ENCODE measurements around the gene RBM45.
"Not testable (repeated sequence)": the region's sequence is repeated elsewhere in the genome, so short reads cannot be mapped to it uniquely, and the experiment has no call there.

Gene RBM45

DNA sequence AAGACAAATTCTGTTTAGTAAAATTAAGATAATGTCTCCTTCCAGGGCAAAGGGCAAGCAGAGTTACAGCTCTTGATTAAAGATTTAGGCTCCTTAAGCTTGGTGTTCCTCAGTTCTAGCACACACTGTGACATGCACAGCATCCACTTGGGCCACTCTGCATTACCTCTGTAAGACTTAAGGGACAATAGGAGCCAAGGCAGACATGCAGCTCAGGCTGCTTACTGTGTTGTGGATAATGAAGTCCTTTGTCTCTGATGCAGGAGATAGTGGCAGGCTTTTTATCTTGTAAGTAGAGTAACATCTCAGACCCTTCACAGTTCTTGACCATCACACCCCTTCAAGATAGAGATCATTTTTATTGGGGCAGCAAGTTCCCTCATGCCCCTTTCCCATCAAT is 31.2 kb downstream of the RBM45 start:
- in situ Hi-C loops (cut with HindIII; ENCODE audit: low pct_ligation_motif_present, low pct_unique_long_range_greater_than_20kb, low sequenced_read_pairs) = loop anchor here (25.0 kb wide), 1 partner anchor 269 kb away; no protein-coding TSS in a partner anchor
- no peak for DNase-seq

DNA sequence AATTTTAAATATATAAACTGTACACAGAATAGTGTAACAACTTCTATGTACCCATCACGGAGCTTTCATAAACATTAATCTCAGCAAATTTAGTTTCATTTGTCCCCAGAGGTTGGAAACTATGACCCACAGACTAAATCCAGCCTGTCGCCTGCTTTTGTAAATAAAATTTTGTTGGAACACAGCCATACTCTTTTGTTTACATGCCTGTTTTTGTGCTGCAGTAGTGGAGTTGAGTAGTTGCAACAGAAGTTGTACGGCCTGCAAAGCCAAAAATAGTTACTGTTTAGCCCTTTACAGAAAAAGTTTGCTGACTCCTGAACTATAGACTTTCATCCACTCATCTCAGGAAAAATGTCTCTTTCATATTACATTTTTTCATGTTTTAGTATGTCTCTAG is 39.8 kb downstream of the RBM45 start:
- in situ Hi-C loops (cut with HindIII; ENCODE audit: low pct_ligation_motif_present, low pct_unique_long_range_greater_than_20kb, low sequenced_read_pairs) = no loop called here
- DNase-seq = no peak

DNA sequence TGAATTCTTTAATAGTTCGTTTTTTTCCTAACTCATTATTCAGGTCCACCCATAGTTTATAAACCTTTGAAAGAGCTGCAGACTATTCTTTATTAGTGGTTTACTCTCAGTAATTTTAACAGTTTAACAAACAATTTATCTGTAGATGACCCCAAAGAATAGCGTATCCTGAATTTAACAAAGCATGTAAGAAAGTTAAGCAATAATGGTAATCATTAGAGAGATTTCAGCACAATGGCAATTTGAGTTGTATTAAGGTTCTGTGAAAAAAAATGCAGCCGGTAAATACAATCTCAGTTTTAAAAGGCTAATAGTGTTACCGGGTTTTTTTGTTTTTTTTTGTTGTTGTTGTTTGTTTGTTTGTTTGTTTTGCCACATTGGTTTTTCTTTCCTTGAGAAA is 40.3 kb downstream of the RBM45 start:
- in situ Hi-C loops (cut with HindIII; ENCODE audit: low pct_ligation_motif_present, low pct_unique_long_range_greater_than_20kb, low sequenced_read_pairs) = no loop called here
- no peak for DNase-seq

DNA sequence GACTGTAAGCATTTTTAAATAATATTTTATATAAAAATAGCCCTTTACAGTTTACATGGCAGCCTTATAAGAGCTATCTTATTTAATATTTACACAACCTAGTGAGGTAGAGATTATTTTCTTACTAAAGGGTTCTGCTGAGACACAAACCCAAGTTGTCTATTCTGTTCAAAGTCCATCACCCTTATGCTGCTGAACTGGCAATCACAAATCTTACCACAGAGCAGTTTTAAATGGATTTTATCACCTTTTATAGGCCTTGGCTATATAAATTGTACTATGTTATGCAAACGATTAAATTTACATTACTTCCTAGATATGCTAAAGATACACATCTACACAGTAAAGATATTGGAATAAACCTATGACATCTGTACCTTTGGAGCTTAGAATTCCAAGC is 40.7 kb downstream of the RBM45 start:
- in situ Hi-C loops (cut with HindIII; ENCODE audit: low pct_ligation_motif_present, low pct_unique_long_range_greater_than_20kb, low sequenced_read_pairs) = no loop called here
- DNase-seq = no peak

DNA sequence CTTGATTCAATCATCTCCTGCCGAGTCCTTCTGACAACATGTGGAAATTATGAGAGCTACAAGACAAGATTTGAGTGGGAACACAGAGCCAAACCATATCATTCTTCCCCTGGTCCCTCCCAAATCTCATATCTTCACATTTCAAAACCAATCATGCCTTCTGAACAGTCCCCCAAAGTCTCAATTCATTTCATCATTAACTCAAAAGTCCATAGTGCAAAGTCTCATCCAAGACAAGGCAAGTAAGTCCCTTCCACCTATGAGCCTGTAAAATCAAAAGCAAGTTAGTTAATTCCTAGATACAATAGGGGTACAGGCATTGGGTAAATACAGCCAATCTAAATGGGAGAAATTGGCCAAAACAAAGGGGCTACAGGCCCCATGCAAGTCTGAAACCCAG is 41.6 kb downstream of the RBM45 start:
- DNase-seq; in situ Hi-C loops (cut with HindIII; ENCODE audit: low pct_ligation_motif_present, low pct_unique_long_range_greater_than_20kb, low sequenced_read_pairs): not testable (repeated sequence)

DNA sequence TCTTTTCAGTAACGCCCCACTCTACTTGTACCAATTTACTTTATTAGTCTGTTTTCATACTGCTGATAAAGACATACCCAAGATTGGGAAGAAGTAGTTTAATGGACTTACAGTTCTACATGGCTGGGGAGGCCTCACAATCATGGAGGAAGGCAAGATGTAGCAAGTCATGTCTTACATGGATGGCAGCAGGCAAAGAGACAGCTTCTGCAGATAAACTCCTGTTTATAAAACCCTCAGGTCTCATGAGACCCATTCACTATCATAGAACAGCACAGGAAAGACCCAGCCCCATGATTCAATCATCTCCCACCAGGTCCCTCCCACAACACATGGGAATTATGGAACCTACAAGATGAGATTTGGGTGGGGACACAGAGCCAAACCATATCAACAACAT is 43.3 kb downstream of the RBM45 start:
- in situ Hi-C loops (cut with HindIII; ENCODE audit: low pct_ligation_motif_present, low pct_unique_long_range_greater_than_20kb, low sequenced_read_pairs) = no loop called here
- no peak for DNase-seq

DNA sequence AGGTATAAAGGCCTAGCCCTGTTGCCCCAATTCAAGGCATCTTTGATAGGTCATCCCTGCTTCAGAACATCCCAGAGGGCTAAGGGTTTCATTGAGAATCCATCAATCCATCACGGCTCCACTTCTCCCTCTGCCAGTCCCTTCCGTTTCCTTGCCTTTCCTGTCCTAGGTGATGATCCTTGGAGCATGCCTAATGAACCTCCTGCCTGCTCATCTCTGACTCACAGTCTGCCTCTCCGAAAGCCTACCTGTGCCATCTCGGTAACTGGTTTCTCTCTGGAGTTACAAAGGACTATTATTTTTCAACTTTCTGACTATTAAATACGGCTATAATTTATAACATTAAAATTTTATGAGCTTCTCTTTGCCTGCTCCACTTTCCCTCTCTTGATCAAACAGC is 45.3 kb downstream of the RBM45 start:
- in situ Hi-C loops (cut with HindIII; ENCODE audit: low pct_ligation_motif_present, low pct_unique_long_range_greater_than_20kb, low sequenced_read_pairs) = no loop called here
- no peak for DNase-seq

DNA sequence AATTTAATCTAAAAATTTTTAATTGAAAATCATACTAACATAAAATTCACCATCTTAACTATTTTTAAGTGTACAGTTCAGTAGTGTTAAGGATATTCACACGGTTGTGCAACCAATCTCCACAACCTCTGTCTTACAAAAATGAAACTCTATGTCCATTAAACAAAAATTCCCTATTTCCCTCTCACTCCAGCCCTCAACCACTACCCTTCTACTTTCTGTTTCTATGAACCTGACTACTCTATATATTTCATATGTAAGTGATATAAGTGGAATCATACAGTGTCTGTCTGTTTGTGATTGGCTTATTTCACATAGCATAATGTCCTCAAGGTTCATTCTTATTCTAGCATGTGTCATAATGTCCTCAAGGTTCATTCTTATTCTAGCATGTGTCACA is 47.7 kb downstream of the RBM45 start:
- in situ Hi-C loops (cut with HindIII; ENCODE audit: low pct_ligation_motif_present, low pct_unique_long_range_greater_than_20kb, low sequenced_read_pairs) = no loop called here
- DNase-seq = no peak

DNA sequence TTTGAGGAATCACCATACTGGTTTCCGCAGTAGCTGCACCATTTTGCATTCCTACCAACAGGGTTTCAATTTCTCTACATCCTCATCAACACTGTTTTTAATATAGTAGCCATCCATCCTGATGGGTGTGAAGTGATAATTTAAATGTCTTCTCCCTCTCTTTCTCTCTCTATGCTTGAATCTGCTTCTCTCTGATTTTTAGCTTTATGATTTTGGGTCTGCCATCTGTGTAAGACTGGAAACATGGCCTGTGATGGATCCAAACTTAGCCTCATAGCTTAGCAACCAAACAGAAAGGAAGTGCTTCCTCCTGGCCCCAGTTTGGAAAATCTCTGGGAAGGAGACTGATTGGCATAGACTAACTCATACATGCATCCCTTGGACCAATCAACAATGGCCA is 48.4 kb downstream of the RBM45 start:
- DNase-seq = no peak
- in situ Hi-C loops (cut with HindIII; ENCODE audit: low pct_ligation_motif_present, low pct_unique_long_range_greater_than_20kb, low sequenced_read_pairs) = no loop called here

DNA sequence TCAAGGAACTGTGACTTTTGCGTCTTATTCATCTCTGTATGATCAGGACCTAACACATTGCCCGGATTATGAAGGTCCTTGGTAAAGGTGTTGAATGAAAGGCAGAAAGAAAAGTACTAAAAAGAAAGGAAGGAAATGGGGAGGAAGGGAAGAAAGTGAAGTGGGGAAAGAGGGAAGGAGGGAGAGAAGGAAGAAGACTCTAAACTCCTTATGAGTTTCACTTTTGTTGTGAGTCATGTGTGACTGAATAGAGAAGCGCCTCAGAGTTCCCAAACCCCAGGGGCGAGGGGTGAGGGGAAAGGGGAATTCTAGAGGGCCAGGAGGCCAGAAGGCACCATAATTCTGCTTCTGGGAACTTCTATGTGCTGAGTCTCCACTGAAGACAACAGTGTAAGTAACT is 51.2 kb downstream of the RBM45 start:
- peak; percentile 55 for DNase-seq
- in situ Hi-C loops (cut with HindIII; ENCODE audit: low pct_ligation_motif_present, low pct_unique_long_range_greater_than_20kb, low sequenced_read_pairs) = no loop called here

DNA sequence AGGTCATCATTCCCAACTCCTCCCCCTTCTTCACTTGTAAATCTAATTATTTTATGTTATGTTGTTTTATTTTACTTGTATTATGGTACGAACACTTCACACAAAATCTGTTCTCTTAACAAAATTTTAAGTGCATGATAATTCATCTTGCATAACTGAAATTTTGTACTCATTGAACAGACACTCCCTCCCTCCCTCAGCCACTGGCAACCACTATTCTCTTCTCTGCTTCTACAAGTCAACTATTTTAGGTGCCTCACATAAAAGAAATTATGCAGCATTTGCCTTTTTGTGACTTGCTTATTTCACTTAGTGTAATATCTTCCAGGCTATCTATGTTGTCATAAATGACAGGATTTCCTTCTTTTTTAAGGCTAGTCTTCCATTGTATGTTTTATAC is 51.7 kb downstream of the RBM45 start:
- in situ Hi-C loops (cut with HindIII; ENCODE audit: low pct_ligation_motif_present, low pct_unique_long_range_greater_than_20kb, low sequenced_read_pairs) = no loop called here
- no peak for DNase-seq

DNA sequence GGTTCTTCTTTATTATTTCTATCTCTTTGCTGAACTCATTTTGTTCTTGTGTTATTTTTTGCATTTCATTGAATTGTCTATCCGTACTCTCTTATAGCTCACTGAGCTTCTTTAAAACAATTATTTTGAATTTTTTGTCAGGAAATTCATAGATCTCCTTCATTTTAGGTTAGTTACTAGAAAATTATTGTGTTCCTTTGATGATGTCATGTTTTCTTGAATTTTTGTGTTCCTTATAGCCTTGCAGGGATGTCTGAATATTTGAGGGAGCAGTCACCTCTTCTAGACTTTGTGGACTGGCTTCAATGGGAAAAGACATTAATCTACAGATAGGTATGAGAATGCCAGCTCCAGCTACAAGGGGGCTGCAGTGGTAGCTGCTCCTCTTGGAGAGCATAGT is 61.4 kb downstream of the RBM45 start:
- in situ Hi-C loops (cut with HindIII; ENCODE audit: low pct_ligation_motif_present, low pct_unique_long_range_greater_than_20kb, low sequenced_read_pairs) = no loop called here
- no peak for DNase-seq

DNA sequence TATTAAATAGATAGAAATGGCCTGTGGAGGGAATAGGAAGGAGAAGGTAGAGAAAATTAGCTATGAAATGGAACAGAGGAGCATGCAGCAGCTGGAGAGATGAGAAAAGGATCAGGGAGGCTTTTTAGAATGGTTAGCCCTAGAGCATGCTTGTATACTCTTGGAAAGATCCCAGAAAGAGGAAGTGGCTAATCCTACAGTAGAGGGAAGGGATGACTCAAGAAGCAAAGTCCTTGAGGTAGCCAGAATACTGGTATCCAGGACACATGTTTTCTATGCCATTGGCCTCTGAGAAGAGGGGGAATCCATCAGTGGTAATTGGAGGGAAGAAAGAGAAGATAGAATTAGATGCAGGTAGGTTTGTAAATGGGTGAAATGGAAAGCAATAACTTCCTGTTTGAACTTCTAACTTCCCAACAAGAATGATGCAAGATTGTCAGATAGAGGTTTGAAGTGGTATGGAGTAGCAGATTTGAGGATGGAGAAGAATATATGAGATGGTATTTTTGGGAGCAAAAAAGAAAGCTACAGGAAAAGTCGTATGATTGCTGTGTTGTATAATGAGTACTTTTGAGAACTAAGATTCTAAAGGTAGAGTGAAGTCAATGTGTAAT is 64.9 kb downstream of the RBM45 start:
- in situ Hi-C loops (cut with HindIII; ENCODE audit: low pct_ligation_motif_present, low pct_unique_long_range_greater_than_20kb, low sequenced_read_pairs) = no loop called here
- peak; percentile 43 for DNase-seq
